CD4-positive, alpha-beta T cell (primary cell): ENCODE data around the gene RGS14. TPM values are rescaled to one million over a fixed set of nuclear protein-coding genes. Genes with fewer than 3 reads are reported as not detected.
A peak's percentile ranks its signal among the peaks of the same experiment; 100 is the strongest.

ENCODE experiments used
- ATAC-seq: fragments of 200-7000 bp; cut with Tn5 transposase; one replicate; pipeline ENCODE4 v1.10.0; 2022; ENCODE audit warnings: mild to moderate bottlenecking; ENCODE audit not compliant: poor library complexity
- CTCF ChIA-PET: fragments of 350-600 bp; sonication (Branson Sonifier 250); formaldehyde crosslinking; loops from one replicate; lab custom pipeline; 2021; ENCODE audit warnings: antibody characterized with exemption, inconsistent platforms; lab: Charles Lee
- POLR2A ChIA-PET: fragments of 350-600 bp; sonication (Branson Sonifier 250); formaldehyde crosslinking; loops from one replicate; lab custom pipeline; 2021; ENCODE audit warnings: antibody characterized with exemption, inconsistent platforms; lab: Charles Lee
- DNase-seq, 14 experiments: peaks; one replicate each; pipeline ENCODE4 v3.0.0-alpha.2; 2013 to 2020; ENCODE audit warnings: mixed read lengths in 2 of 14
- H3K27ac ChIP-seq, 2 donors: one replicate each; pipeline versions ENCODE4 v1.5.1 to v1.7.0; 2013; ENCODE audit warnings: low read length in 2 of 2, low read depth in 1 of 2, mild to moderate bottlenecking in 1 of 2
- H3K27me3 ChIP-seq, 2 experiments: 1 replicate in 1 of 2; 2 replicates in 1 of 2; pipeline versions ENCODE4 v1.6.1 to v1.7.0; 2013; ENCODE audit warnings: low read length in 2 of 2, control low read depth in 1 of 2, mild to moderate bottlenecking in 1 of 2, moderate library complexity in 1 of 2; ENCODE audit not compliant: insufficient read depth in 2 of 2, control insufficient read depth in 1 of 2
- H3K36me3 ChIP-seq: one replicate; pipeline ENCODE4 v1.6.1; 2013; ENCODE audit warnings: low read length, control low read depth; ENCODE audit not compliant: insufficient read depth
- H3K4me1 ChIP-seq: one replicate; pipeline ENCODE4 v1.6.1; 2013; ENCODE audit warnings: low read length, control low read depth; ENCODE audit not compliant: insufficient read depth
- H3K4me3 ChIP-seq: one replicate; pipeline ENCODE4 v1.5.1; 2013; ENCODE audit warnings: mild to moderate bottlenecking, low read length, moderate library complexity
- H3K9me3 ChIP-seq, 2 experiments: 1 replicate in 1 of 2; 2 replicates in 1 of 2; pipeline versions ENCODE4 v1.6.1 to v1.7.0; 2013; ENCODE audit warnings: low read length in 2 of 2, mild to moderate bottlenecking in 2 of 2, control low read depth in 1 of 2, moderate library complexity in 1 of 2; ENCODE audit not compliant: control insufficient read depth in 1 of 2, insufficient read depth in 1 of 2
- H3K27ac Mint-ChIP-seq: one replicate; pipeline ENCODE4 v1.8.0; 2020; ENCODE audit warnings: mixed read lengths
- H3K27me3 Mint-ChIP-seq: one replicate; pipeline ENCODE4 v1.8.0; 2021; ENCODE audit warnings: mixed read lengths
- H3K36me3 Mint-ChIP-seq: one replicate; pipeline ENCODE4 v1.8.0; 2021; ENCODE audit warnings: low read depth, mixed read lengths
- H3K4me1 Mint-ChIP-seq: one replicate; pipeline ENCODE4 v1.8.0; 2021; ENCODE audit warnings: low read depth, mixed read lengths
- H3K4me3 Mint-ChIP-seq: one replicate; pipeline ENCODE4 v1.8.0; 2020; ENCODE audit warnings: mild to moderate bottlenecking, mixed read lengths
- H3K9me3 Mint-ChIP-seq: one replicate; pipeline ENCODE4 v1.8.0; 2020; ENCODE audit warnings: mixed read lengths
- CTCF ChIP-seq: fragments of 200-600 bp; IDR thresholded peaks from one replicate; pipeline ENCODE4 v1.8.0; 2022; ENCODE audit warnings: antibody characterized with exemption, mild to moderate bottlenecking
- intact Hi-C, 2 experiments: fragments of 100-400 bp; cut with DNase I in 1 of 2; cut with micrococcal nuclease in 1 of 2; formaldehyde crosslinking; loops; one replicate each; pipeline versions ENCODE4 v1.15.1 to v1.9.0; 2023 to 2025; cut with DNase I, micrococcal nuclease
- total RNA-seq, 174 experiments: library from RNA in 2 of 174; stranded (reverse) in 2 of 174; gene quantifications; one replicate each; pipeline ENCODE4 v1.2.3 and lab custom pipeline; 2021 to 2026

The RGS14 gene
- total RNA-seq, 2 experiments from 2014 or later, result 34.7 to 35.3 TPM

DNA sequence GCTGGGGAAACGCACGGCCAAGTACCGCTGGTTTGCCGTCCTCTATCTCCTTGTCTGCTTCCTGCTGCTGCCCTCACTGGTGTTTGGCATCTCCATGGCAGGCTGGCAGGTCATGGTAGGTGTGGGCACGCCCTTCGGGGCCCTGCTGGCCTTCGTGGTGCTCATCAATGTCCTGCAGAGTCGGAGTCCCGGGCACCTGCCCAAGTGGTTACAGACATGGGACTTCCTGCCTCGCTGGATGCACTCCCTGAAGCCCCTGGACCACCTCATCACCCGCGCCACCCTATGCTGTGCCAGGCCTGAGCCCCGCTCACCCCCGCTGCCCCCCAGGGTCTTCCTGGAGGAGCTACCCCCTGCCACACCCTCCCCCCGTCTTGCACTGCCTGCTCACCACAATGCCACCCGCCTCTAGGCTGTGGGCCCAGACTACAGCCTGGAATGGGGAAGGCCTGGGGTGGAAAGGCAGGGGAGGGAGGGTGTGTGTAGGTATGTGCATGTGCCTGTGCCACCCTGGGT is 40.2 kb downstream of the RGS14 start:
- Mint-ChIP-seq H3K9me3 (no peaks in the 10 kb centered on the region), H3K27ac (no peak overlapping the region), H3K4me1 (peaks cover 9% of the 10 kb centered on the region), H3K4me3 (no peak overlapping the region), H3K36me3 (no peaks in the 10 kb centered on the region), H3K27me3 (no peaks in the 10 kb centered on the region)
- no peaks in the 10 kb centered on the region for H3K36me3 ChIP-seq
- H3K27ac ChIP-seq, result no peak overlapping the region
- H3K9me3 ChIP-seq, result no peaks in the 10 kb centered on the region
- ChIA-PET CTCF (no interaction called here), POLR2A (no interaction called here)
- H3K4me1 ChIP-seq, result peaks cover 9% of the 10 kb centered on the region
- ATAC-seq, result no peak
- no peak for DNase-seq
- no peak overlapping the region for H3K4me3 ChIP-seq
- intact Hi-C loops, result loop anchor here in 1 of 2 experiments (10.0 kb wide), 1 partner anchor 667 kb away; no protein-coding TSS in a partner anchor
- no peaks in the 10 kb centered on the region for H3K27me3 ChIP-seq
- no peak for TF ChIP-seq CTCF

DNA sequence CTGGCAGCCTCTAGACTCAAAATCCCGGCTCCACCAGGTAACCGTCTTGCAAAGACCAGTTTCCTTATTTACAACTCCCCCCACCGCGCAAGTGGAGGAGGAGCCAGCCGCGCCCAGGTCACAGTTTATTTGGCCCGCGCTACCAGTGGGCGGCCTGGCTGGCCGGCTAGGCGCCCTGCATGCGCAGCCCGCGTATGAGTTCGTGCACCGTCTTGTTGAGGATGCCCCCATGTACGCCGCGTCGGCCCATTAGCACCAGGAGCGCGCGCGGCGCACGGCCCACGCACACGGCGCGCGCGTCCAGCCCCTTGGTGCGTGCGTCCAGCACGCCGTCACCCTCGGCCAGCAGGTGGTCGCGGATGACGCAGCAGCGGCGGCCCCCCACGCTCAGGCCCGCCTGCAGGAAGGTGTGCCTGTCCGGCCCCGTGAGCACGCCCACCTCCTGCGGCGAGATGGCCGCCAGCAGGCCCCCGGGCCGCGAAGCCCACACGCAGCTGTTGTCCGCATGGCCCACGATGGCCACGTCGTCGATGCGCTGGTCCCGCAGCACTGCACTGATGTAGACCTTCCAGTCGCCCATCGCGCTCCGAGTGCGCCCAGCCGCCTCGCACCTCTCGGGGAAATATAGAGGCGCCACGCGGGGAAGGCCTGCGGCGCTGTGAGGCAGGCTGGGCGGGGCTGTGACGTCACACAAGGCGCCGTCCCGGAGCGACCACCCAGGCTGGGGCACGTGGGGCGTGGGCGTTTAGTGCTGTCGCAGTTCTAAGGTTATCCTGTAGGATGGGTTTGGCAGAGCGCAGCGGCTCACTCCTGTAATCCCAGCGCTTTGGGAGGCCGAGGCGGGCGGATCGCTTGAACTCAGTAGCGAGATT is 42.5 kb downstream of the RGS14 start, which contains the start of gene PFN3:
Gene PFN3 (minus strand): TSS at position 665 of the 872 bp plus-strand sequence. CDS start 85 bp downstream, at position 580.
- H3K4me1 Mint-ChIP-seq, result peaks cover 23% of the 10 kb centered on the region
- no peak for ATAC-seq
- Histone ChIP-seq H3K36me3 (no peaks in the 10 kb centered on the region), H3K27me3 (peaks cover 0 to 2% of the 10 kb centered on the region in 2 experiments), H3K4me3 (no peak within 1 kb of the TSS), H3K4me1 (peaks cover 32% of the 10 kb centered on the region), H3K9me3 (no peaks in the 10 kb centered on the region), H3K27ac (no peak within 1 kb of the TSS)
- H3K27me3 Mint-ChIP-seq, result no peaks in the 10 kb centered on the region
- H3K4me3 Mint-ChIP-seq, result no peak within 1 kb of the TSS
- TF ChIP-seq CTCF, result no peak
- H3K27ac Mint-ChIP-seq, result no peak within 1 kb of the TSS
- no peaks in the 10 kb centered on the region for H3K9me3 Mint-ChIP-seq
- peak in 1 of 14 experiments; percentile 35 for DNase-seq
- ChIA-PET POLR2A (interaction anchor here (11.0 kb wide), 1 partner anchor 49 kb away, joined by 435 read pairs; the partner anchor contains the start of gene PRR7), CTCF (interaction anchor here (9.7 kb wide), 1 partner anchor 51 kb away, joined by 352 read pairs; the partner anchor contains the start of gene PRR7)
- H3K36me3 Mint-ChIP-seq, result no peaks in the 10 kb centered on the region
- intact Hi-C loops, result loop anchor here in 1 of 2 experiments (10.0 kb wide), 1 partner anchor 665 kb away; no protein-coding TSS in a partner anchor

DNA sequence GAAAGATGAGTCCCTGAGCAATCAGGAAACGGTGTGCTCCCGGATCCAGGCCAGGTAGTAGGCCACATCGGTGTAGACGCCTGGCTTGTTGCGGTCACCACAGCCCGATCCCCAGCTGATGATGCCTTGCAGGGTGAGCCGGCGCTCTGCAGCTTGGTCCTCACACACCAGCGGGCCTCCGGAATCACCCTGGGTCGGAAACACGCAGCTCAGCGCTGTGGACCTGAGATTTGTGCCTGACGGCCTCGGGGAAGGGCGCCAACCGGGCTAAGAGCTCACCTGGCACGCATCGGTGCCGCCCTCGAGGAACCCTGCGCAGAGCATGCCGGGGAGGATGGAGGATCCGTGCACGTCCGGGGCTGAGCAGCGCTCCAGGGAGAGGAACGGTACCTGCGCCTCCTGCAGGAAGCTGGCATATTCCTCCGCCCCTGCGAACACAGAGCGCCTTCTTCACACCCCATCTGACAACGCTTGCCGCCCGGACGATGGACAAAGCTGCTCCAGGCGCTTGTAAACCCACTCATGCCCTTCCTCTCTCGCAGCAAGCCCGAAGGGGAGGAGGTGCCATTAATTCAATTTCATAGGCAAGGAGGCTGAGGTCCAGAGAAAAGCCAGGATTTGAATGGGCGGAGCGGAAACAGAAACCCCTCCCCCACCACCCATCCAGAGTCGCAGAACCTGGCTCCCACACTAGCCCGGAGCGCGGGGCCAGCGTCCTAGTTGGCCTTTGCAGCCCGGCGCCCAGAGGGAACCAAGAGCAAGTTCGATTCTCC is 44.7 kb downstream of the RGS14 start:
- Mint-ChIP-seq H3K4me3 (peak overlapping the region; percentile 87), H3K36me3 (no peaks in the 10 kb centered on the region), H3K9me3 (no peaks in the 10 kb centered on the region), H3K27me3 (no peaks in the 10 kb centered on the region), H3K4me1 (peaks cover 23% of the 10 kb centered on the region), H3K27ac (peak overlapping the region; percentile 72)
- peak; percentile 52 to 89 (median 70) for DNase-seq
- H3K4me1 ChIP-seq, result peaks cover 41% of the 10 kb centered on the region
- peaks cover 0 to 2% of the 10 kb centered on the region in 2 experiments for H3K27me3 ChIP-seq
- POLR2A ChIA-PET, result interaction anchor here (0.9 to 11.0 kb wide), 19 partner anchors 12 to 95 kb away, joined by 3 to 435 read pairs (median 5); partner anchors contain the start of genes GRK6, LMAN2, PDLIM7 and PRR7
- TF ChIP-seq CTCF, result peak; percentile 61
- ATAC-seq, result peak; percentile 68
- no peak overlapping the region for H3K27ac ChIP-seq
- no peaks in the 10 kb centered on the region for H3K9me3 ChIP-seq
- intact Hi-C loops, result loop anchor here (1.0 to 2.0 kb wide), 3 partner anchors 12 to 54 kb away; no protein-coding TSS in a partner anchor
- peak overlapping the region; percentile 59 for H3K4me3 ChIP-seq
- no peaks in the 10 kb centered on the region for H3K36me3 ChIP-seq
- CTCF ChIA-PET, result interaction anchor here (0.6 to 9.7 kb wide), 21 partner anchors 8 to 730 kb away, joined by 3 to 352 read pairs (median 11); partner anchors contain the start of genes GRK6, LMAN2, PRR7 and RGS14
